Activated naive CD8-positive, alpha-beta T cell treated with anti-CD3 and anti-CD28 coated beads, Interleukin-2, amount 50 U/mL, for 24 hours (primary cell): Measurements from ENCODE around the gene STARD8.
A peak's percentile ranks its signal among the peaks of the same experiment; 100 is the strongest.
"Not testable (repeated sequence)": the region's sequence is repeated elsewhere in the genome, so short reads cannot be mapped to it uniquely, and the experiment has no call there.

Source experiments
- ATAC-seq: fragments of 150-1000 bp; cut with Tn5 transposase; one replicate; pipeline ENCODE4 v1.10.0; 2021
- DNase-seq: peaks from one replicate; pipeline ENCODE4 v3.0.0; 2021
- H3K27ac Mint-ChIP-seq: one replicate; pipeline ENCODE4 v1.8.0; 2021; ENCODE audit warnings: mild to moderate bottlenecking, mixed read lengths
- H3K27me3 Mint-ChIP-seq: one replicate; pipeline ENCODE4 v1.8.0; 2021; ENCODE audit warnings: mixed read lengths
- H3K36me3 Mint-ChIP-seq: one replicate; pipeline ENCODE4 v1.8.0; 2021; ENCODE audit warnings: low read depth, mixed read lengths
- H3K4me1 Mint-ChIP-seq: one replicate; pipeline ENCODE4 v1.8.0; 2021; ENCODE audit warnings: mixed read lengths
- H3K4me3 Mint-ChIP-seq: one replicate; pipeline ENCODE4 v1.8.0; 2021; ENCODE audit warnings: mild to moderate bottlenecking, moderate library complexity, mixed read lengths
- H3K9me3 Mint-ChIP-seq: one replicate; pipeline ENCODE4 v1.8.0; 2021; ENCODE audit warnings: mixed read lengths

Gene STARD8, protein sequence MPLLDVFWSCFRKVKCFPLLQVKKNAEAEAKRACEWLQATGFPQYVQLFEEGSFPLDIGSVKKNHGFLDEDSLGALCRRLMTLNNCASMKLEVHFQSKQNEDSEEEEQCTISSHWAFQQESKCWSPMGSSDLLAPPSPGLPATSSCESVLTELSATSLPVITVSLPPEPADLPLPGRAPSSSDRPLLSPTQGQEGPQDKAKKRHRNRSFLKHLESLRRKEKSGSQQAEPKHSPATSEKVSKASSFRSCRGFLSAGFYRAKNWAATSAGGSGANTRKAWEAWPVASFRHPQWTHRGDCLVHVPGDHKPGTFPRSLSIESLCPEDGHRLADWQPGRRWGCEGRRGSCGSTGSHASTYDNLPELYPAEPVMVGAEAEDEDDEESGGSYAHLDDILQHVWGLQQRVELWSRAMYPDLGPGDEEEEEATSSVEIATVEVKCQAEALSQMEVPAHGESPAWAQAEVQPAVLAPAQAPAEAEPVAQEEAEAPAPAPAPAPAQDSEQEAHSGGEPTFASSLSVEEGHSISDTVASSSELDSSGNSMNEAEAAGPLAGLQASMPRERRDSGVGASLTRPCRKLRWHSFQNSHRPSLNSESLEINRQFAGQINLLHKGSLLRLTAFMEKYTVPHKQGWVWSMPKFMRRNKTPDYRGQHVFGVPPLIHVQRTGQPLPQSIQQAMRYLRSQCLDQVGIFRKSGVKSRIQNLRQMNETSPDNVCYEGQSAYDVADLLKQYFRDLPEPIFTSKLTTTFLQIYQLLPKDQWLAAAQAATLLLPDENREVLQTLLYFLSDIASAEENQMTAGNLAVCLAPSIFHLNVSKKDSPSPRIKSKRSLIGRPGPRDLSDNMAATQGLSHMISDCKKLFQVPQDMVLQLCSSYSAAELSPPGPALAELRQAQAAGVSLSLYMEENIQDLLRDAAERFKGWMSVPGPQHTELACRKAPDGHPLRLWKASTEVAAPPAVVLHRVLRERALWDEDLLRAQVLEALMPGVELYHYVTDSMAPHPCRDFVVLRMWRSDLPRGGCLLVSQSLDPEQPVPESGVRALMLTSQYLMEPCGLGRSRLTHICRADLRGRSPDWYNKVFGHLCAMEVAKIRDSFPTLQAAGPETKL

DNA sequence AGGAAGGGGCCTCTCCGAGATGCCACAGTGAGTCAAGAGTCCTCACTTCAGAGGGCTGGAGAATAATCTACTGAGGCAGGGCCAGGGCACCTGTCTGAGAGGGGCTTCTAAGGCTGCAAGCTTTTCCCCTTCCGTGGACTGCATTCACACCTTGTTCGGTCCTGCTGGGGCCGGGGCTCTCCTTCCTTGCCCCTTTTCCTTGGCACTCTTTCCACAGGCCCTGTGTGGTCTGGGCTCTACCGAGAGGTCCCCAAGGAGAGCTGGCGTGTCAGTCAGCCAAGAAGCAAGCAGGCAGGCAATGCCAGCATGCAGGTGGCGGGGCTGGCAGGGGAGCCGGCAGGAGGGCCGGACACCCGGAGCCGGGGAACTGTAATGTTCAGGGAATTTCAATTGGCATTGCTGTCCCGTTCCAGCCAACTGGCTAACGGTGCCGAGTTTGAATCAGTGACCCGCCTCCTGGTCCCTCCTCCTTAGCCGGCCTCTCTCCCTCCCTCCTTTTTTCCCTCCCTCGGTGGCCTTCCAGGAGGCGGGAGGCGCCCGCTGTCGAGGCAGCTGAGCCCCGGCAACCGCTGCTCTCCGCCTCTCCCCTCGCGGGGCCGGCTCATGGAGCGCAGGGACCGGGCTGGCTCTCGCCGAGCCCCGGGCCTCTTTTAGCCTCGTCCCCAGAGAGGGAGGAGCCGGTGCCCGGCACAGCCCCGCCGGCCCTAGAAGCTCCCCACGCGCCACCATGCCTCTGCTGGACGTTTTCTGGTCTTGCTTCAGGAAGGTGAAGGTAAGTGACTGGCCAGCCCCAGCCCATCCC, at the start of gene STARD8:
Gene STARD8, plus strand, starts transcription at position 511 of the 802 bp plus-strand sequence. Its CDS starts 217 bp downstream, at position 728.
- Mint-ChIP-seq H3K9me3 (no peaks in the 10 kb centered on the region), H3K4me3 (no peak within 1 kb of the TSS), H3K27me3 (peaks cover 7% of the 10 kb centered on the region), H3K36me3 (no peaks in the 10 kb centered on the region), H3K4me1 (no peaks in the 10 kb centered on the region), H3K27ac (no peak within 1 kb of the TSS)
- no peak for DNase-seq
- no peak for ATAC-seq

DNA sequence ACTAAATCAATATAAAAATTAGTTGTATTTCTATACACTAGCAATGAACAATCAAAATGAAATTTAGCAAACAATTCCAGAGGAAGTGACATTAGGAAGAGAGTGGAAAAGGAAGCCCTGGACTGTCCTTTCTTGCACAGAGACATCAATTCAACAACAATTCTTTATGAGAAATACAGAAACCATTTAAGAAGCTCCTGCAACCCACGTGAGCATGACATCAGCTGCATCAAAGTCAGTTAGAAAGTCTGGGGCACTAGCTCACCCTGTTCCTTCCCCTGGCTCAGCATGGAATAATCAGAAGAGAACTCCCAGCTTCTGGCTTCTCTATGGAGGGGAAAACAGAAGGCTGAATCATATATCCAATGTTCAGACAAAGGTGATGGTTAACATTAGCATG, 48.6 kb upstream of the STARD8 start:
- Mint-ChIP-seq H3K9me3 (peaks cover 27% of the 10 kb centered on the region), H3K27ac (no peak overlapping the region), H3K4me1 (no peaks in the 10 kb centered on the region), H3K4me3 (no peak overlapping the region), H3K36me3 (no peaks in the 10 kb centered on the region), H3K27me3 (no peaks in the 10 kb centered on the region)
- DNase-seq (no peak), ATAC-seq (no peak)

DNA sequence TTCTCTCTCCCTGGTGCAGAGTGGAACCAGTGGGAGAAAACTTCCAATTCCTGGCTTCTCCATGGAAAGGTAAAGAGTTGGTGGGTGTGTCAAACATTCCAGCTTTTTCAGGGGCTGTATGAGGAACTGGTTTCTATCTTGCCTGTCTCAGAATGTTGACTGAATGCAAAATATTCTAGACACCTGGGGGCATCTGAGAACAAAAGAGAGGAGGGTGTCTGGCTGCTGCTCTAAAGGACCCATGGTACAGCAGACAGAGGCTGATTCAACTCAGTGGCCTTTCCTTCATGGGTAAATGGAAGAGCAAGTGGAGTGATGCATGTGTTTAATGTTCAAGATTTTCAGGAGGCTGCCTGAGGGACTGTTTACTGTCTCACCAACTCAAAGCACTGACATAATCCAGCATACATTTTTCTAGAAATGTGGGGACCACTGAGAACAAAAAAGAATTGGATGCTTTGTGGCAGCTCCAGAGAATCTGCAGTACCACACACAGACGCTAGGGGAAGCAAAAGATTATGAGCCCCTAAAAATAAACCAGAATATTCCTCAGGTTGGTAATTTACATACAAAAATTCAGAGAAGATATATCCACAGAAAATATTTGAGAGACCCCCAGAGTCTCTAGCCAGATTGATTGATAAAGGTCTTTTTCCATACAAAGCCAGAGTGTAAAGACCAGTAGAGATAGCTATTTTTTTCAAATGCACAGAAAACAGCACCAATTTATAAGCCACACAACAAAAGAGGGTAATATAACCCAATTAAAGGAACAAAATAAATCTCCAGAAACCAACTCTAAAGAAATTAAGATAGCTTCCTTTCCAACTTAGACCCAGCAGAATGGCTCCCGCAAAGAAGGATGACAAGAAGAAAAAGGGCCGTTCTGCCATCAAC, 48.0 kb upstream of the STARD8 start:
- Mint-ChIP-seq H3K4me3 (no peak overlapping the region), H3K36me3 (no peaks in the 10 kb centered on the region), H3K27ac (no peak overlapping the region), H3K9me3 (peaks cover 25% of the 10 kb centered on the region), H3K4me1 (no peaks in the 10 kb centered on the region), H3K27me3 (no peaks in the 10 kb centered on the region)
- ATAC-seq: no peak
- DNase-seq: peak; percentile 2

DNA sequence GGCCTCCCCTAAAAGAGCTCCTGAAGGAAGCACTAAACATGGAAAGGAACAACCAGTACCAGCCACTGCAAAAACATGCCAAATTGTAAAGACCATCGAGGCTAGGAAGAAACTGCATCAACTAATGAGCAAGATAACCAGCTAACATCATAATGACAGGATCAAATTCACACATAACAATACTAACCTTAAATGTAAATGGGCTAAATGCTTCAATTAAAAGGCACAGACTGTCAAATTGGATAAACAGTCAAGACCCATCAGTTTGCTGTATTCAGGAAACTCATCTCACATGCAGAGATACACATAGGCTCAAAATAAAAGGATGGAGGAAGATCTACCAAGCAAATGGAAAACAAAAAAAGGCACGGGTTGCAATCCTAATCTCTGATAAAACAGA, 43.2 kb upstream of the STARD8 start:
- not testable (repeated sequence) for H3K27ac Mint-ChIP-seq, DNase-seq, H3K4me3 Mint-ChIP-seq, H3K36me3 Mint-ChIP-seq, H3K27me3 Mint-ChIP-seq, H3K4me1 Mint-ChIP-seq, ATAC-seq
- H3K9me3 Mint-ChIP-seq: peaks cover 14% of the 10 kb centered on the region

DNA sequence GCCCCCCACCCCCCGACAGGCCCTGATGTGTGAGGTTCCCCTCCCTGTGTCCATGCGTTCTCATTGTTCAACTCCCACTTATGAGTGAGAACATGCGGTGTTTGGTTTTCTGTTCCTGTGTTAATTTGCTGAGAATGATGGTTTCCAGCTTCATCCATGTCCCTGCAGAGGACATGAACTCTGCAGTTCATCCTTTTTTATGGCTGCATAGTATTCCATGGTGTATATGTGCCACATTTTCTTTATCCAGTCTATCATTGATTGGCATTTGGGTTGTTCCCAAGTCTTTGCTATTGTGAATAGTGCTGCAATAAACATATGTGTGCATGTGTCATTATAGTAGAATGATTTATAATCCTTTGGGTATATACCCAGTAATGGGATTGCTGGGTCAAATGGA, 32.7 kb upstream of the STARD8 start:
- H3K36me3 Mint-ChIP-seq, H3K27ac Mint-ChIP-seq, ATAC-seq, H3K4me1 Mint-ChIP-seq, H3K4me3 Mint-ChIP-seq, DNase-seq, H3K27me3 Mint-ChIP-seq: not testable (repeated sequence)
- peaks cover 15% of the 10 kb centered on the region for H3K9me3 Mint-ChIP-seq

DNA sequence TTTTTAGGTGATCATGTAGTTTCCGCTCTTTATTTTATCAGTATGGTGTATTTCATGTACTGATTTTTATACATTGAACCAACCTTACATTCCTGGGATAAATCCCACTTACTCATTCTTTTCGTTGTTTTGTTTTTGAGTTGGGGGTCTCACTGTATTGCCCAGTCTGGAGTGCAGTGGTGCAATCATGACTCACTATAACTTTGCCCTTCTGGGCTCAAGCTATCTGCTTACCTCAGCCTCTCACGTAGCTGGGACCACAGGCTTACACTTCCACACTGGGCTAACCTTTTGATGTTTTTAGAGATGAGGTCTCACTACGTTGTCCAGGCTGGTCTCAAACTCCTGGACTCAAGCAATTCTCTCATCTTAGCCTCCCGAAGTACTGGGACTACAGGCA, 19.5 kb upstream of the STARD8 start:
- Mint-ChIP-seq H3K27ac (no peak overlapping the region), H3K4me1 (no peaks in the 10 kb centered on the region), H3K9me3 (no peaks in the 10 kb centered on the region), H3K4me3 (no peak overlapping the region), H3K27me3 (peaks cover 3% of the 10 kb centered on the region), H3K36me3 (no peaks in the 10 kb centered on the region)
- DNase-seq: no peak
- no peak for ATAC-seq

DNA sequence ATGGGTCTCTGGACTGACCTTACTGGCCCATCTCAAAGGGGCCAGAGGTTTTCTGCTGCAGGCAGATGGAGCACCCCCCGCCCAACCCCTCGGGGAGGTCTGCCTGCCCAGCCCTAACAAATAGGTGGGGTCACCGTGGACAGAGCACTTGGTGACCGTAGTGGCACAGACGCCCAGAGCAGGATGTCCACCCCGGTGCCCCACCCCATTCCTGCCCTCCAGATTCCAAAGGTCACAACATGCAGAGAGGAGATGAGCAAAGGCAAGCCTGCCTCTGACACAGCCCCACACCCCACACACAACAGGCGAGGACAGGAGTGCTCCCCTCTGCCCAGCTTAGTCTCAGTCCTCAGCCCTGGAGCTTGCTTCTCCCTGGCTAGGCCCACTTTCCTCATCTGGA, 17.5 kb upstream of the STARD8 start:
- not testable (repeated sequence) for H3K36me3 Mint-ChIP-seq, DNase-seq, H3K27me3 Mint-ChIP-seq, H3K27ac Mint-ChIP-seq, H3K4me1 Mint-ChIP-seq, H3K9me3 Mint-ChIP-seq, H3K4me3 Mint-ChIP-seq, ATAC-seq

DNA sequence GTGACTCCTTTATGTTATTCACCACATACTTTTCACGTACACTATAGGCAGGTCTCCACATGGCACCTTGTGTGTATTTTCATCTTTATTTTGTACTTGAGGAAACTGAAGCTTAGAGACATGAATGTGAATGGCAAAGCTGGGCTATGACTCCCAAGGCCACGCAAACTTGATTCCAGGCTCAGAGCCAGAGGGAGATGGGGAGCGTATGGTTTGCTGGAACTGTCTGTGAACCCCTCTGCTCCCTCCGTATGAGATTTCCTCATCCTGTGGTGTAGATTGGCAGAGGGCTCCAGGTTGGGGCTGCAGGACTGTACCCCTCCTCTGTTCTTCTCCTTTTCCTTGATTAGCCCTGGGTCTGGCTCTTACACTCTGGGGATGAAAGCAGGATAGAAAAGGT, 16.1 kb upstream of the STARD8 start:
- DNase-seq (no peak), ATAC-seq (no peak)
- Mint-ChIP-seq H3K4me1 (no peaks in the 10 kb centered on the region), H3K9me3 (no peaks in the 10 kb centered on the region), H3K27me3 (peaks cover 3% of the 10 kb centered on the region), H3K27ac (no peak overlapping the region), H3K36me3 (no peaks in the 10 kb centered on the region), H3K4me3 (no peak overlapping the region)

DNA sequence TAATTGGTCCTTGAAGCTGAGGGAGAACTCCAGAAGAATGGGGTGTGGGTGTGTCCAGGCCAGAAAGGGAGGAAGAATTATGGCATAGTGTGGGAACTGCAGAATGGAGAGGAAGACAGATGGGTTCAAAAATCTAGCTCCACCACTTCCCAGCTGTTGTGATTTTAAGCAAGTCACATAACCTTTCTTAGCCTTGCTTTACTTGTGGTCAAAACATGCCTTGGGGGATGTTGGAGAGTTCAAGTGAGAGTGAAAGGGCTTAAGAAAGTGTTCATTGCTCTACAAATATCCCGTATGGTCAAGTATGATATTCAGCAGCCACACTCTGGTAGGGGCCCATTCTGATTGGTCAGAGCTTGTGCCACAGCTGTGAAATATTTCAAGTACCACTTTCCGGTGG, 15.0 kb upstream of the STARD8 start:
- H3K4me3 Mint-ChIP-seq: no peak overlapping the region
- no peaks in the 10 kb centered on the region for H3K36me3 Mint-ChIP-seq
- no peak overlapping the region for H3K27ac Mint-ChIP-seq
- H3K9me3 Mint-ChIP-seq: no peaks in the 10 kb centered on the region
- DNase-seq (no peak), ATAC-seq (no peak)
- no peaks in the 10 kb centered on the region for H3K4me1 Mint-ChIP-seq
- H3K27me3 Mint-ChIP-seq: peaks cover 3% of the 10 kb centered on the region

DNA sequence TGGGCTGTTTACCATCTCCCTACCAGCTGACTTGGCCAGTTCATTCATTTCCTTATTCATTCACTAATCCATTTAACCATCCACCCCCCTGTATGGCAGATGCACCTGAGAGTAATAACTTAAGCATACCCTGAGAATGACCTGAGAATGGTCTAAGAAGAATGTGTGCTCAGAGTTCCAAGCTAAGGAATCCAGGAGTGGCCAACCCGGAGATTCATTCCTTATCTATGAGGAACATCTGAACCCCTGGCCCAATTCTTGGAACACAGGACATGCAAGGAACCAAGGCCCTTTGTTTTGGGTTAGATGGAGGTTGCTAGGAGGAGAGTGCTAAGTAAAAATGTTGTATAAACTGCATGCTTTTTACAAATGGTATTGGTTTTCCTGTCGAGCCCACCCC, 13.5 kb upstream of the STARD8 start:
- Mint-ChIP-seq H3K36me3 (no peaks in the 10 kb centered on the region), H3K27ac (no peak overlapping the region), H3K9me3 (no peaks in the 10 kb centered on the region), H3K4me1 (no peaks in the 10 kb centered on the region), H3K4me3 (no peak overlapping the region), H3K27me3 (peaks cover 3% of the 10 kb centered on the region)
- ATAC-seq: no peak
- no peak for DNase-seq

DNA sequence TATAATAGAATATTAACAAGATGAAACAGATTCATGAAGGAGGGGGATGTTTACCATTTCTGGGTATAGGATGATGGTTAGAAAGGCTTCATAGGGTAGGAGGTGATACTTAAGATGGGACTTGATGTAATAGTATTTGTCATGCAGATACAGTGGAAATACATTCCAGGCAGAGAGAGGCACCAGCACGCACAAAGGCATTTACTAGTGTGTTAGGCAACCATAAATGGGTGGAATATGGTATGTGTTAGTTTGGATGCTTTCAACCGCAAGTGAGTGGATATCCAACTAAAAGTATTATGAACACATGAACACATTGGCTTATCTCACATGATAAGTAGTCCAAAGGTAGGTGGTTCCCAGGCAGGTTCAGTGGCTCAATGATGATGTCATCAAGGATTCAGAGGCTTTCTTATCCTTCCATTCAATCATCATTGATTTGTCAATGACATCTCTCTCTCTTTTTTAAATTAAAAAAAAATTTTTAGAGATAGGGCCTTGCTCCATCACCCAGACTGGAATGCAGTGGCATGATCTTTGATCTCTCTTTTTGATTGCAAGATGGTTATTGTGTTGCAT, 12.7 kb upstream of the STARD8 start:
- peaks cover 3% of the 10 kb centered on the region for H3K27me3 Mint-ChIP-seq
- H3K4me3 Mint-ChIP-seq: no peak overlapping the region
- DNase-seq: no peak
- no peaks in the 10 kb centered on the region for H3K9me3 Mint-ChIP-seq
- no peaks in the 10 kb centered on the region for H3K36me3 Mint-ChIP-seq
- no peak for ATAC-seq
- H3K4me1 Mint-ChIP-seq: no peaks in the 10 kb centered on the region
- H3K27ac Mint-ChIP-seq: no peak overlapping the region

DNA sequence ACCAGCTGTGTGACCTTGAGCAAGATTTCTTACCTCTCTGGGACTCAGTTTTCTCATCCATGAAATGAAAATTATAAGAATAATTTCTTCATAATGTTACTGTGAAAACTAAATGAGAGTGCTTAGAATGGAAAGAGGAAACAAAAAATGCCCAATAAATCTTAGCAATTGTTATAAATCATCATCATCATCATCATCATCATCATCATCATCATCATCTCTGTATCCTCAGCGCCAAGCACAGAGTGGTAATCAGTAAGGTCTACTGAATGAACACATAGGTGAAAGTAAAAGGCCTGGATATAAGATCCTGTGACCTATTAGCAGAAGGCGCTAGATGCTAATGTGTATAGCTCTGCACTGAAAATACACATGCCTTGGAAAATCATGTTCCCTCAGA, 6.8 kb upstream of the STARD8 start:
- H3K27ac Mint-ChIP-seq: no peak overlapping the region
- no peaks in the 10 kb centered on the region for H3K9me3 Mint-ChIP-seq
- no peak overlapping the region for H3K4me3 Mint-ChIP-seq
- H3K27me3 Mint-ChIP-seq: no peaks in the 10 kb centered on the region
- no peak for DNase-seq
- no peaks in the 10 kb centered on the region for H3K4me1 Mint-ChIP-seq
- H3K36me3 Mint-ChIP-seq: no peaks in the 10 kb centered on the region
- ATAC-seq: no peak

DNA sequence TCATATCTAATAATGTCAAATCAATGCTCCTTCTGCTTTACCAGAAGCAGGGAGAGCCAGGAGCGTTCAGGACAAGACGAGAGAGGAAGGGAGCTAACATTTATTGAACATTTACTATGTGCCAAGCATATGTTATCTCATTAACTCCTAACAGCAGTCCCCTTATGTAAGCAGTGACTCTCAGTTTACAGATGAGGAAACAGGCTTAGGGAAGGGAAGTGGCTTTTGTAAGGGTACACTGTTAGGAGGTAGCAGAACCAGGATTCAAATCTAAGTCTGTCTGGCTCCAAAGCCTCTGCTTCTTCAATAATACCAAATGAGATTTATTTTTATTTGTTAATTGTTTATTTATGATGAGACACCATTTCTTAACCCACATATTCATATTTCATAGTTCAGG, 2.6 kb upstream of the STARD8 start:
- Mint-ChIP-seq H3K4me1 (no peaks in the 10 kb centered on the region), H3K9me3 (no peaks in the 10 kb centered on the region), H3K36me3 (no peaks in the 10 kb centered on the region), H3K27ac (no peak overlapping the region), H3K4me3 (no peak overlapping the region), H3K27me3 (peaks cover 7% of the 10 kb centered on the region)
- no peak for DNase-seq
- no peak for ATAC-seq
